WTC11 (cell line): ENCODE data around the gene RABGAP1. TPM values are rescaled to one million over a fixed set of nuclear protein-coding genes. Genes with fewer than 3 reads are reported as not detected.

Experiments used
- JAZF1 ChIP-seq: fragments of 250-450 bp; sonication (Bioruptor Pico); IDR thresholded peaks from 2 replicates; pipeline ENCODE4 v1.9.0; 2021; ENCODE audit warnings: moderate library complexity, mild to moderate bottlenecking, inconsistent platforms
- total RNA-seq: library from RNA; stranded (reverse); gene quantifications from 3 replicates; pipeline ENCODE4 v1.2.3, GENCODE V29; 2021
- TF ChIP-seq, protein P1 (sequence below): sonication (generic); formaldehyde crosslinking; IDR thresholded peaks from 2 replicates; pipeline ENCODE4 v1.8.0; 2022; ENCODE audit warnings: mild to moderate bottlenecking, missing genetic modification reagents

Gene RABGAP1
- total RNA-seq, 1 experiment from 2014 or later, result 38.1 TPM

DNA sequence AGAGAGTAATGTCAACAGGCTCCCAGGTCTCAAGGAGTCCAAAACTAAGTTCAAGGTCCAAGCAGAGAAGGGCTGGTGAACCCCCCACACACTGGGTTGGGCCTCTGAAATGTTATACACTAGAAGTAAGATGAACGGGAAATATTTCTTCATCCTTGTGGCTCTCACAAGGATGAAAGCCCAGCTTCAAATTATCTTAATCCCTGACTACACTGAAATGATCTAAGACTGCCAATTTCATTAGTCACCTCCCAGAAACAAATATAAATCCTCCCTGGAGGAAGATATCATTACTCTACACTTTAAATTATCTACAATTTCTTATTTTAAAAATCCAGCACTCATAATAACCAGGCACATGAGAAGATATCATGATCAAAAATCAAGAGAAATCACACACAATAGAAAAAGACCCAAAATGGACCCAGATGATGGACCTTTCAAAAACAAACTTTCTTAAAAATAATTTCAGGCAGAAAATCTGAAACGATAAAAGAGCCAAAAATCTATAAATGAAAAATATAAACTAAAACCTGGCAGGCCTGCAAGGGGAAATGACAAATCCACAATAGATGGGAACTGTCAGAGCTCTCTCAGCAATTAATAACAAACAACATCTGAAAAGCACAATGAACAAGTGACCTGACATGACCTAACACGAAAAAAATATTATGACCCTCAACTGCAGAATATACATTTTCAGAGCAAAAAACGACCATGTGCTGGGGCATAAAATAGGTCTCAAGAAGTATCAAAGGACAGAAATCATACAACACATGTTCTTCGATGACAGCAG, 210.1 kb downstream of the RABGAP1 start (continued):
- TF ChIP-seq, protein P1, sequence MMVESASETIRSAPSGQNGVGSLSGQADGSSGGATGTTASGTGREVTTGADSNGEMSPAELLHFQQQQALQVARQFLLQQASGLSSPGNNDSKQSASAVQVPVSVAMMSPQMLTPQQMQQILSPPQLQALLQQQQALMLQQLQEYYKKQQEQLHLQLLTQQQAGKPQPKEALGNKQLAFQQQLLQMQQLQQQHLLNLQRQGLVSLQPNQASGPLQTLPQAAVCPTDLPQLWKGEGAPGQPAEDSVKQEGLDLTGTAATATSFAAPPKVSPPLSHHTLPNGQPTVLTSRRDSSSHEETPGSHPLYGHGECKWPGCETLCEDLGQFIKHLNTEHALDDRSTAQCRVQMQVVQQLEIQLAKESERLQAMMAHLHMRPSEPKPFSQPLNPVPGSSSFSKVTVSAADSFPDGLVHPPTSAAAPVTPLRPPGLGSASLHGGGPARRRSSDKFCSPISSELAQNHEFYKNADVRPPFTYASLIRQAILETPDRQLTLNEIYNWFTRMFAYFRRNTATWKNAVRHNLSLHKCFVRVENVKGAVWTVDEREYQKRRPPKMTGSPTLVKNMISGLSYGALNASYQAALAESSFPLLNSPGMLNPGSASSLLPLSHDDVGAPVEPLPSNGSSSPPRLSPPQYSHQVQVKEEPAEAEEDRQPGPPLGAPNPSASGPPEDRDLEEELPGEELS (CRISPR knock-in tag), result no peak
- no peak for TF ChIP-seq JAZF1 (CRISPR knock-in tag)

Other genes starting within 250 kb of the RABGAP1 start
- gene OR1L4, start 217.0 kb upstream of the RABGAP1 start, total RNA-seq, result not detected in 3 replicates
- not detected in 3 replicates for gene OR1L6, start 198.7 kb upstream of the RABGAP1 start, total RNA-seq
- gene OR5C1, start 152.1 kb upstream of the RABGAP1 start, total RNA-seq, result not detected in 3 replicates
- not detected in 3 replicates for gene OR1K1, start 140.9 kb upstream of the RABGAP1 start, total RNA-seq
- gene PDCL, start 112.4 kb upstream of the RABGAP1 start, total RNA-seq, result 19.4 to 21.7 TPM (median 20.5 TPM) in 3 replicates
- 36.0 to 38.3 TPM (median 37.5 TPM) in 3 replicates for gene RC3H2, start 35.7 kb upstream of the RABGAP1 start, total RNA-seq
- 8.2 to 9.6 TPM (median 9.0 TPM) in 3 replicates for gene ZBTB6, start 27.7 kb upstream of the RABGAP1 start, total RNA-seq
- 6.3 to 7.8 TPM (median 7.3 TPM) in 3 replicates for gene ZBTB26, start 9.5 kb upstream of the RABGAP1 start, total RNA-seq
- gene GPR21, start 92.6 kb downstream of the RABGAP1 start, total RNA-seq, result 0.63 to 0.66 TPM in 2 of 3 replicates, not detected in the other